ENCODE data around the gene PRKCA. TPM values are rescaled to one million over a fixed set of nuclear protein-coding genes. Genes with fewer than 3 reads are reported as not detected.
"Not testable (repeated sequence)": the region's sequence is repeated elsewhere in the genome, so short reads cannot be mapped to it uniquely, and the experiment has no call there.

Gene PRKCA
- total RNA-seq, 1 donor from 2014 or later, result 6.7 TPM

- no peak for DNase-seq (ENCODE audit: low read depth)
- no peak for TF ChIP-seq CTCF (conservative IDR thresholded peaks at IDR 0.05; ENCODE audit: low read depth, low read length)
- no peak overlapping the region for H3K4me3 ChIP-seq (ENCODE audit: low read depth, low read length)
Measured at GRCh38 chr17:66702106-66702936, 399.9 kb downstream of the PRKCA start.

GRCh38 chr17:66704858-66705520 lies 402.6 kb downstream of the PRKCA start:
- H3K4me3 ChIP-seq (ENCODE audit: low read depth, low read length), result no peak overlapping the region
- no peak for DNase-seq (ENCODE audit: low read depth)
- TF ChIP-seq CTCF (conservative IDR thresholded peaks at IDR 0.05; ENCODE audit: low read depth, low read length), result no peak

- H3K4me3 ChIP-seq (ENCODE audit: low read depth, low read length), result no peak overlapping the region
- no peak for DNase-seq (ENCODE audit: low read depth)
- TF ChIP-seq CTCF (conservative IDR thresholded peaks at IDR 0.05; ENCODE audit: low read depth, low read length), result no peak
Measured at GRCh38 chr17:66706851-66707450, 404.5 kb downstream of the PRKCA start.

- no peak for DNase-seq (ENCODE audit: low read depth)
Measured at GRCh38 chr17:66711401-66711800, 409.0 kb downstream of the PRKCA start.

GRCh38 chr17:66711881-66712321 lies 409.5 kb downstream of the PRKCA start:
- no peak overlapping the region for H3K4me3 ChIP-seq (ENCODE audit: low read depth, low read length)
- TF ChIP-seq CTCF (conservative IDR thresholded peaks at IDR 0.05; ENCODE audit: low read depth, low read length), result no peak
- DNase-seq (ENCODE audit: low read depth), result no peak

More at GRCh38 chr17:66711401-66711800, 409.0 kb downstream of the PRKCA start:
- no peak overlapping the region for H3K4me3 ChIP-seq (ENCODE audit: low read depth, low read length)
- TF ChIP-seq CTCF (conservative IDR thresholded peaks at IDR 0.05; ENCODE audit: low read depth, low read length), result no peak

- no peak overlapping the region for H3K4me3 ChIP-seq (ENCODE audit: low read depth, low read length)
- no peak for DNase-seq (ENCODE audit: low read depth)
- no peak for TF ChIP-seq CTCF (conservative IDR thresholded peaks at IDR 0.05; ENCODE audit: low read depth, low read length)
Measured at GRCh38 chr17:66712453-66712852, 410.0 kb downstream of the PRKCA start.

- H3K4me3 ChIP-seq (ENCODE audit: low read depth, low read length), result not testable (repeated sequence)
Measured at GRCh38 chr17:66713021-66713532, 410.7 kb downstream of the PRKCA start.

More at GRCh38 chr17:66713021-66713532, 410.7 kb downstream of the PRKCA start:
- not testable (repeated sequence) for DNase-seq (ENCODE audit: low read depth)
